WTC11 (cell line): Measurements from ENCODE around the gene TMEM207. TPM values are rescaled to one million over a fixed set of nuclear protein-coding genes. Genes with fewer than 3 reads are reported as not detected.

Source experiments
- AR ChIP-seq: fragments of 250-450 bp; sonication (Bioruptor Pico); IDR thresholded peaks from 2 replicates; pipeline ENCODE4 v1.9.0; 2021; ENCODE audit warnings: mild to moderate bottlenecking
- ERG ChIP-seq: fragments of 250-450 bp; sonication (Bioruptor Pico); IDR thresholded peaks from 2 replicates; pipeline ENCODE4 v1.8.0; 2021; ENCODE audit warnings: mild to moderate bottlenecking
- HMGA2 ChIP-seq: fragments of 250-450 bp; sonication (Bioruptor Pico); IDR thresholded peaks from 2 replicates; pipeline ENCODE4 v1.4.0; 2021; ENCODE audit warnings: mild to moderate bottlenecking, moderate library complexity
- IRF1 ChIP-seq: sonication (generic); formaldehyde crosslinking; IDR thresholded peaks from 2 replicates; pipeline ENCODE4 v1.8.0; 2023; ENCODE audit warnings: missing genetic modification reagents
- PRDM15 ChIP-seq: sonication (generic); formaldehyde crosslinking; IDR thresholded peaks from 2 replicates; pipeline ENCODE4 v1.8.0; 2022; ENCODE audit warnings: missing genetic modification reagents
- PRRX2 ChIP-seq: fragments of 250-450 bp; sonication (Bioruptor Pico); IDR thresholded peaks from 2 replicates; pipeline ENCODE4 v1.8.0; 2021; ENCODE audit warnings: mild to moderate bottlenecking
- RORB ChIP-seq: fragments of 250-450 bp; sonication (Bioruptor Pico); IDR thresholded peaks from 2 replicates; pipeline ENCODE4 v1.9.0; 2021; ENCODE audit warnings: mild to moderate bottlenecking
- ZNF138 ChIP-seq: sonication (generic); formaldehyde crosslinking; conservative IDR thresholded peaks from 2 replicates; pipeline ENCODE4 v1.8.1; 2022; ENCODE audit warnings: mild to moderate bottlenecking, moderate library complexity, missing genetic modification reagents
- ZNF232 ChIP-seq: sonication (generic); formaldehyde crosslinking; IDR thresholded peaks from 2 replicates; pipeline ENCODE4 v1.8.0; 2022; ENCODE audit warnings: mild to moderate bottlenecking, missing genetic modification reagents
- ZNF281 ChIP-seq: sonication (generic); formaldehyde crosslinking; IDR thresholded peaks from 2 replicates; pipeline ENCODE4 v1.8.0; 2023; ENCODE audit warnings: mild to moderate bottlenecking, missing genetic modification reagents
- ZNF416 ChIP-seq: fragments of 250-450 bp; sonication (Bioruptor Pico); IDR thresholded peaks from 2 replicates; pipeline ENCODE4 v1.9.0; 2021; ENCODE audit warnings: mild to moderate bottlenecking, inconsistent platforms
- ZNF532 ChIP-seq: fragments of 250-450 bp; sonication (Bioruptor Pico); IDR thresholded peaks from 2 replicates; pipeline ENCODE4 v1.9.0; 2021; ENCODE audit warnings: mild to moderate bottlenecking, borderline replicate concordance
- total RNA-seq: library from RNA; stranded (reverse); gene quantifications from 3 replicates; pipeline ENCODE4 v1.2.3, GENCODE V29; 2021

Gene TMEM207
- total RNA-seq, 1 experiment from 2014 or later, result not detected

GRCh38 chr3:190435618-190436017 is 14.1 kb downstream of the TMEM207 start (continued):
- TF ChIP-seq PRDM15 (no peak), RORB (CRISPR knock-in tag) (no peak), ZNF138 (CRISPR knock-in tag) (no peak), PRRX2 (no peak), AR (CRISPR knock-in tag) (no peak), ZNF281 (CRISPR knock-in tag) (no peak), HMGA2 (no peak), IRF1 (no peak), ZNF416 (CRISPR knock-in tag) (no peak), ERG (CRISPR knock-in tag) (no peak), ZNF532 (CRISPR knock-in tag) (no peak), ZNF232 (CRISPR knock-in tag) (no peak)
- TF ChIP-seq, all 79 proteins: peak for 0
